GM19455 (cell line): ENCODE measurements around the gene KDM5D.

Experiments used
- ATAC-seq: cut with Tn5 transposase; IDR thresholded peaks from one replicate; pipeline ENCODE4 v1.9.1; 2021; ENCODE audit not compliant: unreplicated experiment

KDM5D gene

GRCh38 chrY:19744381-19745378 lies at the start of gene KDM5D:
Gene KDM5D, minus strand, starts transcription at chrY:19744726. Its CDS starts 192 bp downstream, at chrY:19744534.
- ATAC-seq = peak; percentile 76

GRCh38 chrY:19768375-19768774 lies 23.8 kb upstream of the KDM5D start:
- ATAC-seq = no peak

GRCh38 chrY:19743331-19743730 lies 1.2 kb downstream of the KDM5D start:
- no peak for ATAC-seq

GRCh38 chrY:19742153-19742552 lies 2.4 kb downstream of the KDM5D start:
- ATAC-seq = no peak

- no peak for ATAC-seq
Observed at GRCh38 chrY:19734425-19734824, 10.1 kb downstream of the KDM5D start.

- ATAC-seq = peak; percentile 88
Observed at GRCh38 chrY:19717950-19718349, 26.6 kb downstream of the KDM5D start.

GRCh38 chrY:19717146-19717545 lies 27.4 kb downstream of the KDM5D start:
- no peak for ATAC-seq

GRCh38 chrY:19715226-19715625 lies 29.3 kb downstream of the KDM5D start:
- ATAC-seq = no peak

GRCh38 chrY:19713430-19713829 lies 31.1 kb downstream of the KDM5D start:
- no peak for ATAC-seq

- no peak for ATAC-seq
Observed at GRCh38 chrY:19706273-19706672, 38.3 kb downstream of the KDM5D start.

GRCh38 chrY:19698495-19698894 lies 46.0 kb downstream of the KDM5D start:
- ATAC-seq = no peak

GRCh38 chrY:19680821-19681220 lies 63.7 kb downstream of the KDM5D start:
- no peak for ATAC-seq
